Epithelial cell of esophagus (primary cell): ENCODE data around the gene POP7.

ENCODE experiments used
- DNase-seq: peaks from one replicate; pipeline ENCODE4 v3.0.0; 2010; ENCODE audit warnings: low read depth
- H3K4me3 ChIP-seq: 2 replicates; pipeline ENCODE4 v1.5.1; 2011; ENCODE audit warnings: mild to moderate bottlenecking, low read length, control low read depth
- CTCF ChIP-seq: IDR thresholded peaks from 2 replicates; pipeline ENCODE4 v1.5.1; 2011; ENCODE audit warnings: low read depth, mild to moderate bottlenecking, low read length, control low read depth, inconsistent platforms; ENCODE audit not compliant: insufficient read depth; ENCODE audit errors: missing control alignments

Gene POP7

GRCh38 chr7:100685049-100685605 is 20.8 kb upstream of the POP7 start:
- no peak for TF ChIP-seq CTCF
- H3K4me3 ChIP-seq, result no peak overlapping the region
- DNase-seq, result no peak

- no peak for DNase-seq
- H3K4me3 ChIP-seq, result no peak overlapping the region
- no peak for TF ChIP-seq CTCF
These were observed 20.2 kb upstream of the POP7 start for GRCh38 chr7:100685631-100686145.

- no peak for TF ChIP-seq CTCF
These were observed 19.6 kb upstream of the POP7 start for GRCh38 chr7:100686201-100686821.

GRCh38 chr7:100686822-100687211 is 19.1 kb upstream of the POP7 start:
- no peak for TF ChIP-seq CTCF
- H3K4me3 ChIP-seq, result no peak overlapping the region
- DNase-seq, result no peak

More at GRCh38 chr7:100686201-100686821, 19.6 kb upstream of the POP7 start:
- H3K4me3 ChIP-seq, result no peak overlapping the region
- DNase-seq, result no peak

- no peak for TF ChIP-seq CTCF
- no peak for DNase-seq
- no peak overlapping the region for H3K4me3 ChIP-seq
These were observed 18.7 kb upstream of the POP7 start for GRCh38 chr7:100687261-100687660.

GRCh38 chr7:100687751-100688300 is 18.1 kb upstream of the POP7 start:
- no peak overlapping the region for H3K4me3 ChIP-seq
- TF ChIP-seq CTCF, result no peak
- no peak for DNase-seq
